Activated CD4-positive, alpha-beta T cell treated with anti-CD3 and anti-CD28 coated beads, Interleukin-2, Interleukin-6, amounts not matched to agents 100 ng/mL and 50 ng/mL, durations not matched to agents 16 hours and 8 hours (primary cell): ENCODE data around the gene FCN2.

Experiments
- DNase-seq: peaks from one replicate; pipeline ENCODE4 v3.0.0-alpha.2; 2020

FCN2 gene

GRCh38 chr9:134869554-134870300 is 10.9 kb upstream of the FCN2 start:
- DNase-seq: no peak

DNA sequence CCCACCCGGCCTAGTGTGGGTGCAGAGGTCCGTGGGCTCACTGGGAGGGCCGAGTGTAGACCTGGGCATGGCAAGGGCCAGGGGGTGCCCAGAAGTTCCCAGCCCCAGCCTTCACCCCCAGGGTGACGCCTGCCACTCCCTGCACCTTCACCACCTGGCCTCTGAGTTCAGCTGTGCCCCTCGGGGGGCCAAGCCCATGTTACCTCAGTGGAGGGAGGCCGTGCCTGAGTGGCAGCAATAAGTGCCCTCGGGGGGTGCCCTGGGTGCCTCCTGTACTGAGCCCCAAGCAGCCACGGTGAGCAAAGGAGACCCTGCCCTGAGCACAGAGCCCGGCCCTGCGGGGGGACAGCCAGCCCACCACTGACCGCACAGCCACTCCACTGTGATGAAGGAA is 10.3 kb upstream of the FCN2 start:
- DNase-seq: no peak

- no peak for DNase-seq
Measured at GRCh38 chr9:134870746-134871662, 9.6 kb upstream of the FCN2 start.

GRCh38 chr9:134871697-134872340 is 8.8 kb upstream of the FCN2 start:
- no peak for DNase-seq

DNA sequence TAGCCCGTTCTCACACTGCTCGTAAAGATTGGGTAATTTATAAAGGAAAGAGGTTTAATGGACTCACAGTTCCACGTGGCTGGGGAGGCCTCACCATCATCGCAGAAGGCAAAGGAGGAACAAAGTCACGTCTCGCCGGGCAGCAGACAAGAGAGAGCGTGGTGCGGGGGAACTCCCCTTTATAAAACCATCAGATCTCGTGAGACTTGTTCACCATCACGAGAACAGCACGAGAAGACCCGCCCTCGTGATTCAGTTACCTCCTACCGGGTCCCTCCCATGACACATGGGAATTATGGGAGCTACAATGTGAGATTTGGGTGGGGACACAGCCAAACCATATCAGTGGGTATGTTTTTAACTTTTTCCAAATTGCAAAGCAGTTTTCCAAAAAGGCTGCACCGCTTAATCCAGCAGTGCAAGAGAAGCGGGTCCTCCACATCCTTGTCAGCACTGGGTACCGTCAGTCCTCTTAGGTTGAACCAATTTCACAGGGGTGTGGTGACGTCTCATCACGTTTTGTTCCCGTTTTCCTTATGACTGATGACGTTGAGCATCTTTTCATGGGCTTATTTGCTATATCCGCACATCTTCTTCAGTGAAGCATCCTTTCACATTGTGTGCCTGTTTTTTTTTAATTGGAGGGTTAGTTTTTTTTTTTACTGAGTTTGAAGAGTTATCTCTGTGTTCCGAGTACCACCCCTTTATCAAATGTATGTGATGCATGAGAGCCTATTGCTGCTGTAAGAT is 8.0 kb upstream of the FCN2 start:
- DNase-seq: no peak

- no peak for DNase-seq
Measured at GRCh38 chr9:134875371-134875770, 5.2 kb upstream of the FCN2 start.

DNA sequence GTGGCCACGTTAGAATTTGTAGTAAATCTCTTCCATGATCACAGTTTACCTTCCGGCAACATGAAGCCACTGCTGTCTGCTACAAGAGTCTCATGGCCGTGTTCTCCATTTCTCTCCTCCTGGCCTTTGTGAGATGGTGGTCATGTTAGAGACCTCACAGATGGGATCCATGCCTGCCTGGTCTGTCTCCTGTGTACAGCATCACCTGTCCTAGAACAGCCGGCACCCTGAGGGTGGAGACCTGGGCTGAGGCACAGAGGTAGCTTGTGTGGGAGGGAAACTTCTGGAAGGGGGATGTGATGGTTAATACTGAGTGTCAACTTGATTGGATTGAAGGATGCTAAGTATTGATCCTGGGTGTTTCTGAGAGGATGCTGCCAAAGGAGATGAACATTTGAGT is 3.1 kb upstream of the FCN2 start:
- DNase-seq: no peak

- DNase-seq: no peak
Measured at GRCh38 chr9:134879664-134880483, 736 bp upstream of the FCN2 start.

DNA sequence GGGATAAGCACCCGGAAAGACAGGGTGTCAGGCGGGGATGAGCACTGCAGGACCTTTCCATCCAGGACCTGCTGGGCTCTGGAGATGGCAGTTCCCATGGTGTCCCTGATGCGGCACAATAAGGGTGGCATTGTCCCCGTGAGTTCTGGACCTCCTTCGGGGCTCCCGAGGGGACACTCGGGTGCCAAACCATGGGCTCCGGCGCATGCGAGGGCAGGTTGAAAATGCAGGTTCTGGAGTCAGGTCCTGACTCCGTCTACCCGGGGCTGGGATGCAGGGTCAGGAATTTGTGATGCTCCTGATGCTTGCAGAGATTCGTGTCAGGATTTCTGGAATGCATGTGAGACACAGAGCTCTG is 682 bp downstream of the FCN2 start:
- no peak for DNase-seq

DNA sequence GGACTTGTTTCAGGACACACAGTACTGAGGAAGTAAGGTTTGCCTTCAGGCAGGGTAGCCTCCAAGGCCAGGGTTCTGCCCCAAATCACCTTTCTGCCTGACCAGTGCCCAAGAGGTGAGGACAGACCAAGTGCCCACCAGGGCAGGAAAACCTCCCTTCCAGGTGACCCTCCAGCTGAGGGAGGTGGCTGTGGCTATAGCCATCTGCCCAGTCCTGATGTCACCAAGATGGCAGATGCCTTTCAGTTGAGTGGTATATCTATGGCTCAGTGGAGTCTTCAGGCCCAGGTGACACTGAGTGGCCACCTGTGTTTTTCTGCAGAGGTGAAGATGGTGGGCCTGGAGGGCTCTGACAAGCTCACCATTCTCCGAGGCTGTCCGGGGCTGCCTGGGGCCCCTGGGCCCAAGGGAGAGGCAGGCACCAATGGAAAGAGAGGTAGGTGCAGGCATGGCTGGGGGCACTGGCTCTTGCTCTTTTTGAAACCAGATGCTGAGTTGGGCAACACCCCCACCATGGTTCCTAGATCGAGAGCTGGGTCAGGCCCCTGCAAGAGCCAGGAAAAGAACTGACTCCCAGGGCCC is 1.7 kb downstream of the FCN2 start:
- no peak for DNase-seq

- DNase-seq: no peak
Measured at GRCh38 chr9:134883040-134883782, 2.6 kb downstream of the FCN2 start.

GRCh38 chr9:134884492-134884891 is 3.9 kb downstream of the FCN2 start:
- DNase-seq: no peak

GRCh38 chr9:134885001-134885678 is 4.5 kb downstream of the FCN2 start:
- DNase-seq: no peak

GRCh38 chr9:134885679-134886412 is 5.2 kb downstream of the FCN2 start:
- no peak for DNase-seq

DNA sequence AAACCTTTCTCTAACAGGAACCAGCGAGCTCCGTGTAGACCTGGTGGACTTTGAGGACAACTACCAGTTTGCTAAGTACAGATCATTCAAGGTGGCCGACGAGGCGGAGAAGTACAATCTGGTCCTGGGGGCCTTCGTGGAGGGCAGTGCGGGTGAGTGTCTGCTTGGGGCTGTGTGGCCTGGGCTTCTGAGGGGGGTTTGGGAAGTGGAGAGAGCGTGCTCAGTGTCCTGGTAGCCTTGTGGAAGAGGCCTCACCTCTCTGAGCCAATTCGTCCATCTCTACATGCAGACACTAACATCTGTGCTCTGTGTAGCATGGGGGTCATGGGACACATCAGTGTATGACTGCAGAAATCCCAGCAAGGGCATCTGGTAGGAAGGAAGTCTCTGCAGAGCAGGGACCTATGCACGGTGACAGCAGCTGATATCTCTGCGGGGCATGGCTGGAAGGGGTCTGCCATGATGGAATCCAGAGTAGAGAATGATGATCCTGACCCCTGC is 5.9 kb downstream of the FCN2 start:
- no peak for DNase-seq

- DNase-seq: no peak
Measured at GRCh38 chr9:134887219-134887618, 6.6 kb downstream of the FCN2 start.

DNA sequence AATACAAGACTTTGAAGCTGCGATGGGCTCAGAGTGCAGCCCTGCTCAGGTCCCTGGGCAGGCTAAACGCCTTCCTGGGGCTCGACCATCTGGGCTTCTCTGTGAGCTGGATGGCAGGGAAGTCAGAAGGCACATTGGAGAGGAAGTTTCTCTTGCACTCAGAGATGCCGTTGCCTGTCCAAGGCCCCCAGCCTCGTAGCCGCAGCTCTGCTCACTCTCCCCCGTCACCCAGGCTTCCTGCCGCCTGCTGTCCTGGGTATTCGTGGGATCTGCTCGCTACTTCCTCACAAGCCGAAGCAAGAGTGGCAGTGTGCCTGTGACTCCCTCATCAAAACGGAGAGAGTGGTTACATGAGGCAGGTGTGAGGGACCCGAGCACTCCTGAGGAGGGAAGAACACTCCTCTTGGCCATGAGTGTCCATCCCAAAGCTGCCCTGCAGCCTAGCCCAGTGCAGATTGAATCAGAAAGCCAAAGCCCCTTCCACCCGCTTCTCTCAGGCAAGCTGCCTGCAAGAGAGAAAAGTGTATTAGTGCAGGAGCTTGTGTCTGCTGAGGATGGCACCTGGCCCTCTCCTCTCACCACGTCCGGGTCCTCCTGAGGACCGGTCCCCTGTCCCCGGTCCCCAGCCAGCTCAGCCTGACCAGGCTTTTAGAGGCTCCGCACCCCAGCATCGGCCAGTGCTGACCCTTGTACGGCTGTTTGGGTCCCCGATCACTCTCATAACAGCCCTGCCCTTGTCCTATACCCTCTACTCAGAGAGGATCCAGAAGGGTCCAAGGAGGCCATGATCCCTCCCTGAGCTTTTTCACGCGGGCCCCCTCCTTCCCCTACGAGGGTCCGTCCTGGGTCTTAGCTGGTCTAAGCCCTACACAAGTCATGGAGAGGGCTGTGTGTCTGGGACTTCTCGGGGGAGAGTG is 7.3 kb downstream of the FCN2 start:
- DNase-seq: no peak

GRCh38 chr9:134888603-134889190 is 8.1 kb downstream of the FCN2 start:
- no peak for DNase-seq
